Activated CD4-positive, CD25-positive, alpha-beta regulatory T cell treated with anti-CD3 and anti-CD28 coated beads, Interleukin-2, amount 50 U/mL, for 16 hours (primary cell): ENCODE data around the gene DPPA3.
"Not testable (repeated sequence)": the region's sequence is repeated elsewhere in the genome, so short reads cannot be mapped to it uniquely, and the experiment has no call there.

Experiments
- DNase-seq: peaks from one replicate; pipeline ENCODE4 v3.0.0-alpha.2; 2020; ENCODE audit warnings: low read depth, low spot score

The DPPA3 gene

GRCh38 chr12:7730984-7731383 is 19.8 kb downstream of the DPPA3 start:
- DNase-seq: not testable (repeated sequence)

- no peak for DNase-seq
Observed at GRCh38 chr12:7731486-7731885, 20.3 kb downstream of the DPPA3 start.

GRCh38 chr12:7732993-7733392 is 21.8 kb downstream of the DPPA3 start:
- DNase-seq: no peak

GRCh38 chr12:7747246-7747645 is 36.0 kb downstream of the DPPA3 start, which contains the start of gene CLEC4C:
Gene CLEC4C, minus strand, starts transcription at chr12:7747375. Its CDS starts 27 bp downstream, at chr12:7747348.
- no peak for DNase-seq

- DNase-seq: no peak
Observed at GRCh38 chr12:7748852-7749251, 37.6 kb downstream of the DPPA3 start.

- no peak for DNase-seq
Observed at GRCh38 chr12:7749442-7749841, 38.2 kb downstream of the DPPA3 start.

GRCh38 chr12:7750350-7750749 is 39.1 kb downstream of the DPPA3 start:
- no peak for DNase-seq

- no peak for DNase-seq
Observed at GRCh38 chr12:7751394-7751793, 40.2 kb downstream of the DPPA3 start.

GRCh38 chr12:7751941-7752922 is 41.0 kb downstream of the DPPA3 start:
- not testable (repeated sequence) for DNase-seq

- DNase-seq: not testable (repeated sequence)
Observed at GRCh38 chr12:7755668-7756067, 44.4 kb downstream of the DPPA3 start.

GRCh38 chr12:7756993-7757392 is 45.8 kb downstream of the DPPA3 start:
- no peak for DNase-seq

- DNase-seq: no peak
Observed at GRCh38 chr12:7758766-7759140, 47.5 kb downstream of the DPPA3 start.
